ENCODE data around the gene DZIP3.
"Not testable (repeated sequence)": the region's sequence is repeated elsewhere in the genome, so short reads cannot be mapped to it uniquely, and the experiment has no call there.

DZIP3 gene

DNA sequence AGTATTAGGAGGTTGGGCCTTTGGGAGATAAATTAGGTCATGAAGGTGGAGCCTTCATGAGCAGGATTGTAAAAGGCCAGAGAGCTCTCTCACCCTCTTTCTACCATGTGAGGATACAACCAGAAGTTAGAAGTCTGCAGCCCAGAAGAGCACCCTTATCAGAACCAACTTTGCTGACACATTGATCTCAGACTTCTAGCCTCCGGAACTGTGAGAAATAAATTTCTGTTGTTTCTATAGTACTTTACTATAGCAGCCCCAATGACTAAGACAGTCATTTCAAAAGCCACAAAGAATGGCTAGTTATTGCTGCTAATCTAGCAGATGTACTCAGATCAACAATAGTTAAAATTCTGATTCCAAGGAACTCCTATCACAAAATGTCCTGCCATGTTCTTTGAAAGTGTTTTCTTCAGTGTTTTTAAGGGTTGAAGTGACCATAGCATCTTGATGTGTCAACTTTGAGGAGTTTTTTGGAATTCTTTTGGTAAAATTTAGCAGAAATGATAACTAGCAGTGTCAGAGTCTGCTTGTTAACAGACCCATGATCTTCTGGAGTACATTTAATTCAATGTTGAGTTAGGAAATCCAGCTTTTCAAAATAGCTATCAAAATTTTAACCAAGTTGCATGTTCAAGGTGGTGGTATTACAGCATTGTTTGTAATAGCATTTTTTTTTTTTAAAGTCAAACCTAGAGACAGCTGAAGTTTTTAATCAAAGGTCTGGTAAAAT lies 10.3 kb downstream of the DZIP3 start:
- no peak for DNase-seq

- DNase-seq = no peak
Observed at GRCh38 chr3:108602249-108602934, 12.9 kb downstream of the DZIP3 start.

DNA sequence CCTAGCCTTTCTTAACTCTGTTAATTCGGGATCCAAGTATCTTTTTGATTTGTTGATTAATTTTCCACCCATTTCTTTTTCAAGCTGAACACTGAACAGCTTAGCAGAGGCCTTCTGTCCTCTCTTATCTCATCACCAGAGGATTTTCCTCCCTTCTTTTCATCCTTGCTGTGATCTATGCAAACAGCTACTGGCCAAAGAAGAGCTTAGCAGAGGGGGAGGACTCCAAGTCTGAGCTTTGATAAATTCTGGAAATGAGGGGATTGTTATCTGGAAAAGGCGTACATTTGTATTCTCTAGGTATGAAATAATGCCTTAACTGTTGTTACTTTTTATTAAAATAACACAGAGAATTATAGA lies 13.4 kb downstream of the DZIP3 start:
- DNase-seq = no peak

DNA sequence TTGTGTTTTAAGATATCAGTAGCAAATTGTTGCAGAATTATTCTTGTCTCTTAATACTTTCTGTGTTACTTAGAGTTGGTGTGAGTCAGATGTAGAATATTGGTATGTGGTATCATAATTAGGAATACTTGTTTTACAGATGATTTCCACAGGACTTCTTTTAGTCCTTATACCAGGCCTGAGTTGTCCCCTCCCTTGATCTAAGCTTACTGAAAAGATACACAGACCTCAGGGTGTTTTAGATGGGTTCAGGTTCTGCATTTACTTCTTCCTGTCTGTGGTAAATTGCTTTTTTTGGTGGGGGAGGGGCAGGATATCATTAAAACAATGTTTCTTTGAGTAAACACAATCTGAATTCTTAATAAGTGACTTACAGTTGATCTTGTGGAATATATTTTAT lies 14.2 kb downstream of the DZIP3 start:
- DNase-seq = peak; percentile 12

GRCh38 chr3:108605028-108605427 lies 15.5 kb downstream of the DZIP3 start:
- no peak for DNase-seq

GRCh38 chr3:108605491-108605890 lies 16.0 kb downstream of the DZIP3 start:
- no peak for DNase-seq

GRCh38 chr3:108608750-108609149 lies 19.2 kb downstream of the DZIP3 start:
- no peak for DNase-seq

- no peak for DNase-seq
Observed at GRCh38 chr3:108610651-108611050, 21.1 kb downstream of the DZIP3 start.

- not testable (repeated sequence) for DNase-seq
Observed at GRCh38 chr3:108616090-108616489, 26.6 kb downstream of the DZIP3 start.

- DNase-seq = no peak
Observed at GRCh38 chr3:108620250-108620649, 30.7 kb downstream of the DZIP3 start.

DNA sequence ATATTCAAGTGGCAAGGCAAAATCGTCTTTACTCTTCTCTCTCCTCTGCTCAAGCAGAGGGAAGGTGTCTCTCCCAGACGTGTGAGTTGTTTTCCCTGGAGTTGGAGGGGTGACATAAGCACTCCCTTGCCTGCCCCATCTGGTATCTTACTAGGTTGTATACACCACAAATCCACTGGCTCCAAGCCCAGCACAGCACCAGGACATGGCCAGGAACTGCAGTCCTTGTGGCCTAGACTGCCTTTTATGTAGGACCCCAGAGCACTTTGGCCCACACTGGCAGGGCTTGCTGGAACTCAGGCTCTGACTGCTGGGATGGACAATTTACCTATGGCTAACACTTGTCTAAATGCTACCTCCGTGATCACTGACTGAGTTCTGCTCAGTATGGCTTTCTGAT lies 34.0 kb downstream of the DZIP3 start:
- DNase-seq = no peak

DNA sequence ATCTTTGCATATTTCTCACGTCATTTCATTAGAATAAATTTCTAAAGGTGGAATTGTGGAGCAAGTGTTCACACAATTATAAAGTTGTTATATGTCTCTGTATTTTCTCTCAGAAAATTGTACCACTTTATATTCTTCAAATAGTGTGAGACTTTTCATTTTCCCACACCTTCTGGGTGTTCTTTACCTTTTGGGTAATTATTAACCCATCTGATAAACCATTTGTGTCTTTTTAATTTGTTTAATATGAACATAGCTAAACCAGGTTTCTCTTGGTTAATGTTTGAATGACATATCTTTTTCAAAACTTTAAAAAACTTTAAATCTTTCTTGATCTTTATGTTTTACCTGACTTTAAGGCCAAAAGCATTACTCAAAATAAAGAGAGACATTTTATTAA lies 40.5 kb downstream of the DZIP3 start:
- DNase-seq = no peak

- DNase-seq = no peak
Observed at GRCh38 chr3:108642526-108642925, 53.0 kb downstream of the DZIP3 start.

DNA sequence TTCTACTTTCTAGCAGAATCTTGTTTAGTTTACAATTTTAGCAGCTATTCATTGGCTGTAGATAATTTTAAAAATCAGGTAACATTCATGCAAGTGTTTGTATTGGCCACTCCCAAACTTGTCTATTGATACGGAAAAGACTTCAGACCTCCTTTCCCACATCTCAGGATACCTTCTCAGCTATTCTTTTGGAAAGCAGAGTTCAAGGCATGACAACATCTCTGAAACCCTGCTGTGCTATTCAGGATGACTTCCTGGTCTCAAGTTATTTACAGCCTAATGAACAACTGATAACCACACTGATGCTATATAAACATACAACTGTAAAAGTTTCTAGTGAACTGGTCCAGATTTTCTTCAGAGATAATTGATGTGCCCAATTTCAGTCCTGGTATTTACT lies 55.8 kb downstream of the DZIP3 start:
- DNase-seq = no peak

GRCh38 chr3:108655664-108656063 lies 66.1 kb downstream of the DZIP3 start:
- DNase-seq = not testable (repeated sequence)

DNA sequence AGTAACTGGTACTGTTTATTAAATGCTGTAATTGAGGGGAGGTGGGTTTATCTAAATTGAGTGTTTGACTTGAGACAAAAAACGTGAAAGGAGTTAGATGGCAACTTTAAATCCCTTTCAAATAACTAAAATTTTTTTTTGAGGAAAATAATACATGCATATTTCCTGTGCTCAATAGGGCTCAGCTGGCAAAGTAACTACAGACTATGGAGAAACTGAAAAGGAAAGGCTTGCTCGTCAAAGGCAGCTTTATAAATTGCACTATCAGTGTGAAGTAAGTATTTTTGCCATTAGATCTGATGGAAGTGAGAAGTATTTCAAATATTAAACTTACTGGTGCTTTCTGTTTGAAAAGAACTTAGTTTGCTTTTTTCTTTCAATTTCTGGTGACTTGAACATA lies 72.2 kb downstream of the DZIP3 start:
- DNase-seq = no peak

DNA sequence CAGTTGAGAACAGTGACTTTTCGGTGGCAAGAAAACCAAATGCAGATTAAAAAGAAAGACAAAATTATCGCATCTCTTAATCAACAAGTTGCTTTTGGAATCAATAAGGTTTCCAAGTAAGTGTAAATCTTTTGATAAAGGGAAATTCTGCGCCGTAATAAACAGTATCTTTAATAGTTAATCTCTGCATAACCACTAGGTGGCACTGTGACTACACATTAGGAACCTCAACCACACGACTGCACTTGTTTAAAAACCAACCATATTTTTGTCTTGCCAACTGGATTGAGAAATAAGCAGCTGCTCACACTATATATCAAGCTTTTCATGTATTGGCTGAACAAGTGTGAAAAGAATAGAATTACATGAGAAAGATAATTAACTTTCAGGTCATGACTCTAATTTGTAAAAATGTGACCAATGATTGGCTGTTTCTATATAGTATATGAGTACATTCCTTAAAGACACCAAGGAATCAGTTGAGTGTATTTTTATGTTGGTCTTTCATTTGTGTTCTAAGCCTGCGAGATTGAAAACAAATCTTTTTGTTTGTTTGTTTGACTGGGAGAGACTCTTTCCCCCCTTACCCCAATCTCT lies 72.7 kb downstream of the DZIP3 start:
- DNase-seq = peak; percentile 66

- DNase-seq = no peak
Observed at GRCh38 chr3:108664266-108664665, 74.7 kb downstream of the DZIP3 start.

DNA sequence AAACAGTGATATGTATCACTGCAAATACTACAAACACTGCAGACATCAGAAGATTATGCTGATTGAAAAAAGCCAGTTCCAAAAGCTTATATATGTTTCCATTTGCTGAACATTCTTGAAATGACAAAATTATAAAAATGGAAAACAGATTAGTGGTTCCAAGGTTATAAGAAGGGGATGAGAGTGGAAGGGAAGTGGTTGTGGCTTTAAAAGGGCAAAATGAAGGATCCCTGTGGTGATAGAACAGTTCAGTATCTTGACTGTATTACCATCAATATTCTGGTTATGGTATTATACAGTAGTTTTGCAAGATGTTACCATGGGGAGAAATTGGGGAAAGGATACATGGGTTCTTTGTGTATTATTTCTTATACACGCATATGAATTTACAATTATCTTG lies 77.8 kb downstream of the DZIP3 start:
- DNase-seq = no peak

- DNase-seq = no peak
Observed at GRCh38 chr3:108669208-108669607, 79.7 kb downstream of the DZIP3 start.

GRCh38 chr3:108672701-108673100 lies 83.2 kb downstream of the DZIP3 start:
- no peak for DNase-seq

GRCh38 chr3:108673988-108674661 lies 84.6 kb downstream of the DZIP3 start:
- DNase-seq = no peak

DNA sequence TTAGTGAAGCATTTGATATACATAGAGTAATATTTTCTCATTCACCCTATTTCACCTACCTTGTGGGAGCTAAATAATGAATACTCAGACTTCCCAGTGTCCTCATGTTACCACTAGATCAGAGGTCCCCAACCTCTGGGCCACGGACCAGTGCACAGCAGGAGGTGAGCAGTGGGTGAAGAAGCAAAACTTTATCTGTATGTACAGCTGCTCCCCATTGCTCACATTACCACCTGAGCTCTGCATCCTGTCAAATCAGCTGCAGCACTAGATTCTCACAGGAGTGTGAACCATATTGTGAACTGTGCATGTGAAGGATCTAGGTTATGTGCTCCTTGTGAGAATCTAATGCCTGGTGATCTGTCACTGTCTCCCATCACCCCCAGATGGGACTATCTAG lies 88.3 kb downstream of the DZIP3 start:
- DNase-seq = no peak

- DNase-seq = not testable (repeated sequence)
Observed at GRCh38 chr3:108692286-108692685, 102.8 kb downstream of the DZIP3 start.
